ENCODE results near the gene STK38L.

DNA sequence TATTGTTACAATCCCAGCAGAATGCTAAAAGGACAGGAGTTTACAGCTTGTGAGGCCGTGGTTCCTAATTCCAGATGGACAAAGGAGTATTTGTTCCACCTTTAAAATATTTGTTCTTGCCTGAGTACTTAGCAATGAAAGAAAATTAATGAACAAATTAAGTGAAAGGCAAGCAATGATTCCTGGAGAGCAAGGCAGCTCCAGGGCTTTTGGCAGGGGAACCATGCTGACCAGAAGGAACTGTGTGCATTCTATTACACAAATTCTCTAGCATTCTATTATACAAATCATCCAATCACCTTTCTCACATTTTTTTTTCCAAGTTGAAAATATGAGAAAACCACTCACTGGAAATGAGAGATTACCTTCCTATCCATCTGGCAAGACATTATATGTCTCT, 86.8 kb downstream of the STK38L start:
- TF ChIP-seq, protein P1, sequence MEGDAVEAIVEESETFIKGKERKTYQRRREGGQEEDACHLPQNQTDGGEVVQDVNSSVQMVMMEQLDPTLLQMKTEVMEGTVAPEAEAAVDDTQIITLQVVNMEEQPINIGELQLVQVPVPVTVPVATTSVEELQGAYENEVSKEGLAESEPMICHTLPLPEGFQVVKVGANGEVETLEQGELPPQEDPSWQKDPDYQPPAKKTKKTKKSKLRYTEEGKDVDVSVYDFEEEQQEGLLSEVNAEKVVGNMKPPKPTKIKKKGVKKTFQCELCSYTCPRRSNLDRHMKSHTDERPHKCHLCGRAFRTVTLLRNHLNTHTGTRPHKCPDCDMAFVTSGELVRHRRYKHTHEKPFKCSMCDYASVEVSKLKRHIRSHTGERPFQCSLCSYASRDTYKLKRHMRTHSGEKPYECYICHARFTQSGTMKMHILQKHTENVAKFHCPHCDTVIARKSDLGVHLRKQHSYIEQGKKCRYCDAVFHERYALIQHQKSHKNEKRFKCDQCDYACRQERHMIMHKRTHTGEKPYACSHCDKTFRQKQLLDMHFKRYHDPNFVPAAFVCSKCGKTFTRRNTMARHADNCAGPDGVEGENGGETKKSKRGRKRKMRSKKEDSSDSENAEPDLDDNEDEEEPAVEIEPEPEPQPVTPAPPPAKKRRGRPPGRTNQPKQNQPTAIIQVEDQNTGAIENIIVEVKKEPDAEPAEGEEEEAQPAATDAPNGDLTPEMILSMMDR (IDR thresholded peaks at IDR 0.05) = no peak
- TF ChIP-seq POLR2A (IDR thresholded peaks at IDR 0.05) = no peak

Data from testis (tissue), 2 donors.